Trophoblast cell (in vitro differentiated cells and primary cell): ENCODE data around the gene KIFC3.

Source experiments
- DNase-seq, 2 donors: peaks; one replicate each; pipeline ENCODE4 v3.0.0-alpha.2; 2016
- H2AFZ ChIP-seq: 2 replicates; pipeline ENCODE4 v1.6.1; 2013; ENCODE audit warnings: low read length, moderate library complexity, mild to moderate bottlenecking; ENCODE audit not compliant: insufficient read depth, poor library complexity
- H2AK5ac ChIP-seq: 2 replicates; pipeline ENCODE4 v1.6.1; 2013; ENCODE audit warnings: mild to moderate bottlenecking, low read length
- H2BK120ac ChIP-seq: 2 replicates; pipeline ENCODE4 v1.6.1; 2013; ENCODE audit warnings: low read length, mild to moderate bottlenecking, moderate library complexity; ENCODE audit not compliant: insufficient read depth, poor library complexity
- H2BK12ac ChIP-seq: 2 replicates; pipeline ENCODE4 v1.6.1; 2013; ENCODE audit warnings: mild to moderate bottlenecking, low read length, moderate library complexity
- H2BK5ac ChIP-seq: 2 replicates; pipeline ENCODE4 v1.6.1; 2013; ENCODE audit warnings: low read length, low read depth, moderate library complexity, mild to moderate bottlenecking; ENCODE audit not compliant: poor library complexity
- H3K14ac ChIP-seq: 2 replicates; pipeline ENCODE4 v1.6.1; 2013; ENCODE audit warnings: mild to moderate bottlenecking, low read length
- H3K18ac ChIP-seq: 2 replicates; pipeline ENCODE4 v1.6.1; 2013; ENCODE audit warnings: mild to moderate bottlenecking, low read length
- H3K23ac ChIP-seq: 2 replicates; pipeline ENCODE4 v1.6.1; 2013; ENCODE audit warnings: low read length
- H3K27ac ChIP-seq: 2 replicates; pipeline ENCODE4 v1.5.1; 2013; ENCODE audit warnings: low read depth, mild to moderate bottlenecking, inconsistent platforms, low read length, moderate library complexity
- H3K27me3 ChIP-seq: 2 replicates; pipeline ENCODE4 v1.6.1; 2013; ENCODE audit warnings: inconsistent platforms, mild to moderate bottlenecking, low read length, moderate library complexity; ENCODE audit not compliant: insufficient read depth
- H3K36me3 ChIP-seq, 2 experiments: 1 replicate in 1 of 2; 2 replicates in 1 of 2; pipeline ENCODE4 v1.6.1; 2013; ENCODE audit warnings: low read length in 2 of 2, mild to moderate bottlenecking in 2 of 2, moderate library complexity in 1 of 2; ENCODE audit not compliant: insufficient read depth in 2 of 2, control insufficient read depth in 1 of 2
- H3K4ac ChIP-seq: 2 replicates; pipeline ENCODE4 v1.6.1; 2013; ENCODE audit warnings: low read depth, mild to moderate bottlenecking, low read length, moderate library complexity
- H3K4me1 ChIP-seq, 2 experiments: 1 replicate in 1 of 2; 2 replicates in 1 of 2; pipeline ENCODE4 v1.6.1; 2013; ENCODE audit warnings: low read length in 2 of 2, mild to moderate bottlenecking in 2 of 2, moderate library complexity in 1 of 2; ENCODE audit not compliant: insufficient read depth in 2 of 2, control insufficient read depth in 1 of 2
- H3K4me2 ChIP-seq: 2 replicates; pipeline ENCODE4 v1.6.1; 2013; ENCODE audit warnings: inconsistent platforms, mild to moderate bottlenecking, low read length, moderate library complexity
- H3K4me3 ChIP-seq: 2 replicates; pipeline ENCODE4 v1.5.1; 2013; ENCODE audit warnings: mild to moderate bottlenecking, low read depth, low read length, inconsistent platforms
- H3K79me1 ChIP-seq: one replicate; pipeline ENCODE4 v1.6.1; 2013; ENCODE audit warnings: low read length
- H3K79me2 ChIP-seq: 2 replicates; pipeline ENCODE4 v1.6.1; 2013; ENCODE audit warnings: low read length, mild to moderate bottlenecking; ENCODE audit not compliant: control insufficient read depth, insufficient read depth, poor library complexity
- H3K9ac ChIP-seq: 2 replicates; pipeline ENCODE4 v1.6.1; 2013; ENCODE audit warnings: mild to moderate bottlenecking, low read length
- H3K9me3 ChIP-seq: 2 replicates; pipeline ENCODE4 v1.6.1; 2013; ENCODE audit warnings: low read depth, mild to moderate bottlenecking, control low read depth, inconsistent platforms, low read length; ENCODE audit not compliant: insufficient read depth
- H4K12ac ChIP-seq: 2 replicates; pipeline ENCODE4 v1.6.1; 2013; ENCODE audit warnings: low read depth, mild to moderate bottlenecking, low read length, moderate library complexity
- H4K8ac ChIP-seq: 2 replicates; pipeline ENCODE4 v1.6.1; 2013; ENCODE audit warnings: low read depth, mild to moderate bottlenecking, low read length, moderate library complexity
- H4K91ac ChIP-seq: one replicate; pipeline ENCODE4 v1.6.1; 2013; ENCODE audit warnings: low read depth, mild to moderate bottlenecking, low read length, moderate library complexity
- WGBS: extraction: QIAGEN DNeasy Blood & Tissue Kit; methylation state at CpG from one replicate; pipeline ENCODE4 v1.1.7; 2013; ENCODE audit warnings: missing lambda C conversion rate; ENCODE audit not compliant: insufficient read length, insufficient coverage; ENCODE audit errors: extremely low coverage; 5-methylcytosine and 5-hydroxymethylcytosine counted together

The KIFC3 gene

GRCh38 chr16:57785385-57785784 is 16.9 kb downstream of the KIFC3 start:
- Histone ChIP-seq H3K9ac (no peak overlapping the region), H3K79me1 (no peaks in the 10 kb centered on the region), H3K18ac (no peak overlapping the region), H3K9me3 (peaks cover 2% of the 10 kb centered on the region), H3K4me1 (peaks cover 0 to 4% of the 10 kb centered on the region in 2 experiments), H2BK5ac (no peak overlapping the region), H3K4ac (no peak overlapping the region), H3K27me3 (no peaks in the 10 kb centered on the region), H3K79me2 (no peaks in the 10 kb centered on the region), H3K4me3 (no peak overlapping the region), H3K36me3 (peaks cover 51 to 58% of the 10 kb centered on the region in 2 experiments), H4K8ac (no peak overlapping the region), H4K12ac (no peak overlapping the region), H2AFZ (no peak overlapping the region), H2BK120ac (no peak overlapping the region), H3K14ac (no peak overlapping the region), H3K27ac (no peak overlapping the region), H2BK12ac (no peak overlapping the region), H3K4me2 (no peak overlapping the region), H2AK5ac (no peak overlapping the region), H3K23ac (no peak overlapping the region), H4K91ac (no peak overlapping the region)
- no CpG with 5 or more reads among the region's 10 CpGs for WGBS
- no peak for DNase-seq

GRCh38 chr16:57784334-57784733 is 18.0 kb downstream of the KIFC3 start:
- no peak for DNase-seq
- H3K79me1 ChIP-seq = no peaks in the 10 kb centered on the region
- no peak overlapping the region for H3K27ac ChIP-seq
- H3K18ac ChIP-seq = no peak overlapping the region
- H4K8ac ChIP-seq = no peak overlapping the region
- H2AK5ac ChIP-seq = no peak overlapping the region
- no peak overlapping the region for H4K91ac ChIP-seq
- no peak overlapping the region for H2BK12ac ChIP-seq
- H2BK5ac ChIP-seq = no peak overlapping the region
- H3K9me3 ChIP-seq = peaks cover 2% of the 10 kb centered on the region
- H3K4me2 ChIP-seq = no peak overlapping the region
- H3K4me3 ChIP-seq = no peak overlapping the region
- H3K23ac ChIP-seq = no peak overlapping the region
- peaks cover 0 to 4% of the 10 kb centered on the region in 2 experiments for H3K4me1 ChIP-seq
- WGBS = no CpG with 5 or more reads among the region's 7 CpGs
- no peak overlapping the region for H2AFZ ChIP-seq
- H3K27me3 ChIP-seq = no peaks in the 10 kb centered on the region
- no peak overlapping the region for H3K4ac ChIP-seq
- no peak overlapping the region for H4K12ac ChIP-seq
- no peak overlapping the region for H3K9ac ChIP-seq
- peaks cover 48 to 58% of the 10 kb centered on the region in 2 experiments for H3K36me3 ChIP-seq
- H3K14ac ChIP-seq = no peak overlapping the region
- no peak overlapping the region for H2BK120ac ChIP-seq
- H3K79me2 ChIP-seq = no peaks in the 10 kb centered on the region

DNA sequence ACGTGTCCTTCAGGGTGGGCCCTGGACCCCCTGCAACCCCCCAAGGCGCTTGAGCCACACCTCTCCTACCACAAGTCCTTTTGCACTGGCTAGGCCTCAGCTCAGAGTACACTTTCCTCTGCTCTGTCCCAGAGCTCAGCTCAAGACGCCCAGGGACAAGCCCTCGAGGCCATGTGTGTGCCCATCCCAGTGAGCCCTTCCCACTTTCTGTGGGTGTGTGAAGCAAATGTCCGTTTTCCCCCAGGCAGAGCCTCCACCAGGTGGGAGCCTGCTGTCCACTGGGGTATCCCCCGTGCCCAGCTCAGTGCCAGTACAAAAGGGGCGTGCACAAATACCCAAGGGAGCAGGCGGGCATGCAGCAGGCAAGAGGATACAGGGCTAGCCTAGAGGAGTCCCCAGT is 18.4 kb downstream of the KIFC3 start:
- Histone ChIP-seq H3K23ac (no peak overlapping the region), H3K4me1 (peaks cover 0 to 4% of the 10 kb centered on the region in 2 experiments), H4K12ac (no peak overlapping the region), H3K14ac (no peak overlapping the region), H2BK120ac (no peak overlapping the region), H3K36me3 (peaks cover 43 to 53% of the 10 kb centered on the region in 2 experiments), H3K9me3 (peaks cover 2% of the 10 kb centered on the region), H2AK5ac (no peak overlapping the region), H3K18ac (no peak overlapping the region), H3K4me2 (no peak overlapping the region), H2BK5ac (no peak overlapping the region), H4K91ac (no peak overlapping the region), H3K79me2 (no peaks in the 10 kb centered on the region), H2AFZ (no peak overlapping the region), H3K9ac (no peak overlapping the region), H3K4ac (no peak overlapping the region), H3K79me1 (no peaks in the 10 kb centered on the region), H3K4me3 (no peak overlapping the region), H4K8ac (no peak overlapping the region), H3K27me3 (no peaks in the 10 kb centered on the region), H2BK12ac (no peak overlapping the region), H3K27ac (no peak overlapping the region)
- no peak for DNase-seq
- no CpG with 5 or more reads among the region's 8 CpGs for WGBS

- Histone ChIP-seq H4K12ac (no peak overlapping the region), H3K4me1 (peaks cover 0 to 4% of the 10 kb centered on the region in 2 experiments), H3K18ac (no peak overlapping the region), H3K79me1 (no peaks in the 10 kb centered on the region), H2BK12ac (no peak overlapping the region), H2BK120ac (no peak overlapping the region), H3K4me2 (no peak overlapping the region), H2AK5ac (no peak overlapping the region), H2BK5ac (no peak overlapping the region), H3K9ac (no peak overlapping the region), H3K36me3 (peaks cover 36 to 48% of the 10 kb centered on the region in 2 experiments), H3K9me3 (peaks cover 2% of the 10 kb centered on the region), H3K4ac (no peak overlapping the region), H3K23ac (no peak overlapping the region), H3K27me3 (no peaks in the 10 kb centered on the region), H4K8ac (no peak overlapping the region), H3K79me2 (no peaks in the 10 kb centered on the region), H4K91ac (no peak overlapping the region), H3K4me3 (no peak overlapping the region), H2AFZ (no peak overlapping the region), H3K14ac (no peak overlapping the region), H3K27ac (no peak overlapping the region)
- WGBS = no CpG with 5 or more reads among the region's 4 CpGs
- no peak for DNase-seq
Measured at GRCh38 chr16:57783116-57783515, 19.2 kb downstream of the KIFC3 start.
